HG03097 (cell line): ENCODE data around the gene RMRP.
"Not testable (repeated sequence)": the region's sequence is repeated elsewhere in the genome, so short reads cannot be mapped to it uniquely, and the experiment has no call there.

Experiments
- ATAC-seq: cut with Tn5 transposase; IDR thresholded peaks from one replicate; pipeline ENCODE4 v1.9.1; 2021; ENCODE audit not compliant: unreplicated experiment, low FRiP score

Gene RMRP

GRCh38 chr9:35616681-35617459 is 40.9 kb downstream of the RMRP start:
- no peak for ATAC-seq

- no peak for ATAC-seq
Measured at GRCh38 chr9:35615981-35616680, 41.7 kb downstream of the RMRP start.

- ATAC-seq = no peak
Measured at GRCh38 chr9:35612843-35613242, 45.0 kb downstream of the RMRP start.

DNA sequence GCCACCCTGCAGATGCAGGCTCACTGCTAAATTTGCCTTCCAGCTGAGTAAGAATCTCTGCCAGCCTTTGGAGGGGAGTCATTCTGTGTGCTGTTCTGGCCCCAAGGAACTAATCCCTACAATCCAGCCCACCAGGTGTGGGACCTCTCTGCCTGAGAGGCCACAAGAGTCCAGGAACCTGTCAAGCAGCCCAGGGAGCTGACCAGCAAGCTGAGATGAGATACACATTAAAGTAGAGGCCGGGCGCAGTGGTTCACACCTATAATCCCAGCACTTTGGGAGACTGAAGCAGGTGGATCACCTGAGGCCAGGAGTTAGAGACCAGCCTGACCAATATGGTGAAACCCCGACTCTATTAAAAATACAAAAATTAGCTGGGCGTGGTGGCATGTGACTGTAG is 45.8 kb downstream of the RMRP start:
- not testable (repeated sequence) for ATAC-seq

- ATAC-seq = no peak
Measured at GRCh38 chr9:35611230-35611797, 46.5 kb downstream of the RMRP start.

DNA sequence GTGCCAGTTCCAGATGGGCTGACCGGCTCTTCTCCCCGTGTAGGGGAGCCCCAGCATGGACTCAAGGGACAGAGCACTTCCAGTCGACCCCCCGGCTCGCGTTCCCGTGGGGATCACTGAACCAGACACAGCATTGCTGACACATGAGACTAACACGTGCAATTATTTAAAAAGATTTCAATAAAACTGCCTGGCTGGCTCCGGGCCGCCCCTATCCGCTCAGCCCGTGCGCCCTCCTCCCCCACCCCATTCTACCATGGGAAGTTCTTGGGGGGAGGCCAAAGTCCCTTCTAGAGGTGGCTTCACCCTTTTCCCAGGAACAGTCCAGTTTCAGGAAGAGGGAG is 48.0 kb downstream of the RMRP start:
- no peak for ATAC-seq

DNA sequence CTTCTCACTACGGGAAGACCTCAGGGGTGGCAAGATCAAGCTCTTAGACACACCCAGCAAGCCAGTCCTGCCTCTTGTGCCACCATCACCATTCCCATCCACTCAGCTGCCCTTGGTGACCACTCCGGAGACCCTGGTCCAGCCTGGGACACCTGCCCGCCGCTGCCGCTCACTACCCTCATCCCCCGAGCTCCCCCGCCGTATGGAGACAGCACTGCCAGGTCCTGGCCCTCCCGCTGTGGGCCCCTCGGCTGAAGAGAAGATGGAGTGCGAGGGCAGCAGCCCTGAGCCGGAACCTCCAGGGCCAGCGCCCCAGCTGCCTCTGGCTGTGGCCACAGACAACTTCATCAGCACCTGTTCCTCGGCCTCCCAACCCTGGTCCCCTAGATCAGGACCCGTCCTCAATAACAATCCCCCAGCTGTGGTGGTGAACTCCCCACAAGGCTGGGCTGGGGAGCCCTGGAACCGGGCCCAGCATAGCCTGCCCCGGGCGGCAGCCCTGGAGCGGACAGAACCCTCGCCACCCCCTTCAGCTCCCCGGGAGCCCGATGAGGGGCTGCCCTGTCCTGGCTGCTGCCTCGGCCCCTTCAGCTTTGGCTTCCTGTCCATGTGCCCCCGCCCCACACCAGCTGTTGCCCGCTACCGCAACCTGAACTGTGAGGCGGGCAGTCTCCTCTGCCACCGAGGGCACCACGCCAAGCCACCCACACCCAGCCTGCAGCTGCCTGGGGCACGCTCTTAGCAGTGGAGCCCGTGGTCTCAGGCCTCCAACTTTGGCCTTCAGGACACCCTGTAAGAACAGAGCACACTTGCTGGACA is 48.6 kb downstream of the RMRP start:
- no peak for ATAC-seq

GRCh38 chr9:35608221-35608620 is 49.6 kb downstream of the RMRP start:
- ATAC-seq = no peak
